H9 (cell line): ENCODE measurements around the gene NDUFA6. TPM values are rescaled to one million over a fixed set of nuclear protein-coding genes. Genes with fewer than 3 reads are reported as not detected.

ENCODE experiments used
- DNase-seq: peaks from one replicate; pipeline ENCODE4 v3.0.0-alpha.2; 2017
- H2AFZ ChIP-seq: one replicate; pipeline ENCODE4 v1.6.1; 2013; ENCODE audit warnings: mild to moderate bottlenecking, low read length, control low read depth, moderate library complexity
- H2AK5ac ChIP-seq: 2 replicates; pipeline ENCODE4 v1.6.1; 2013; ENCODE audit warnings: low read length, control low read depth, mixed read lengths; ENCODE audit not compliant: insufficient read length
- H2BK120ac ChIP-seq: one replicate; pipeline ENCODE4 v1.6.1; 2013; ENCODE audit warnings: low read depth, mild to moderate bottlenecking, low read length, control low read depth, inconsistent platforms; ENCODE audit not compliant: poor library complexity, severe bottlenecking
- H2BK12ac ChIP-seq: 2 replicates; pipeline ENCODE4 v1.6.1; 2013; ENCODE audit warnings: low read length, control low read depth, mixed read lengths, low read depth; ENCODE audit not compliant: insufficient read length
- H2BK15ac ChIP-seq: 2 replicates; pipeline ENCODE4 v1.6.1; 2013; ENCODE audit warnings: low read depth, low read length, control low read depth
- H2BK20ac ChIP-seq: one replicate; pipeline ENCODE4 v1.6.1; 2013; ENCODE audit warnings: low read depth, mild to moderate bottlenecking, low read length, control low read depth, inconsistent platforms; ENCODE audit not compliant: poor library complexity, severe bottlenecking
- H2BK5ac ChIP-seq: 2 replicates; pipeline ENCODE4 v1.6.1; 2013; ENCODE audit warnings: low read length, control low read depth, mixed read lengths; ENCODE audit not compliant: insufficient read length
- H3K14ac ChIP-seq: 2 replicates; pipeline ENCODE4 v1.6.1; 2013; ENCODE audit warnings: low read length, control low read depth; ENCODE audit not compliant: insufficient read depth
- H3K18ac ChIP-seq: 2 replicates; pipeline ENCODE4 v1.6.1; 2013; ENCODE audit warnings: low read depth, mild to moderate bottlenecking, mixed read lengths, low read length, control low read depth; ENCODE audit not compliant: insufficient read length
- H3K23ac ChIP-seq: 2 replicates; pipeline ENCODE4 v1.6.1; 2013; ENCODE audit warnings: low read length, control low read depth, mixed read lengths, low read depth; ENCODE audit not compliant: insufficient read length
- H3K23me2 ChIP-seq: 2 replicates; pipeline ENCODE4 v1.6.1; 2013; ENCODE audit warnings: low read depth, mild to moderate bottlenecking, mixed read lengths, low read length, control low read depth; ENCODE audit not compliant: insufficient read length, poor library complexity, severe bottlenecking
- H3K27ac ChIP-seq: 2 replicates; pipeline ENCODE4 v1.5.1; 2013; ENCODE audit warnings: low read length, control low read depth, mixed read lengths, low read depth; ENCODE audit not compliant: insufficient read length
- H3K27me3 ChIP-seq: 2 replicates; pipeline ENCODE4 v1.6.1; 2013; ENCODE audit warnings: low read length, control low read depth, inconsistent platforms; ENCODE audit not compliant: insufficient read depth
- H3K4ac ChIP-seq: 2 replicates; pipeline ENCODE4 v1.6.1; 2013; ENCODE audit warnings: low read depth, mild to moderate bottlenecking, control low read depth, inconsistent platforms, low read length, moderate library complexity
- H3K4me1 ChIP-seq: 2 replicates; pipeline ENCODE4 v1.6.1; 2013; ENCODE audit warnings: low read length, control low read depth, inconsistent platforms; ENCODE audit not compliant: insufficient read depth
- H3K4me2 ChIP-seq: 2 replicates; pipeline ENCODE4 v1.6.1; 2013; ENCODE audit warnings: low read length, control low read depth, mixed read lengths; ENCODE audit not compliant: insufficient read length, insufficient read depth
- H3K56ac ChIP-seq: 2 replicates; pipeline ENCODE4 v1.6.1; 2013; ENCODE audit warnings: low read depth, mild to moderate bottlenecking, mixed read lengths, low read length, control low read depth; ENCODE audit not compliant: insufficient read length
- H3K79me1 ChIP-seq: 2 replicates; pipeline ENCODE4 v1.6.1; 2013; ENCODE audit warnings: low read depth, mild to moderate bottlenecking, moderate library complexity, low read length, control low read depth, inconsistent platforms; ENCODE audit not compliant: insufficient read depth, poor library complexity, severe bottlenecking
- H3K79me2 ChIP-seq: 2 replicates; pipeline ENCODE4 v1.6.1; 2013; ENCODE audit warnings: low read length, control low read depth, inconsistent platforms; ENCODE audit not compliant: insufficient read depth
- H3K9ac ChIP-seq: 2 replicates; pipeline ENCODE4 v1.6.1; 2013; ENCODE audit warnings: low read length, control low read depth, mixed read lengths; ENCODE audit not compliant: insufficient read length; ENCODE audit errors: extremely low read depth
- H3K9me3 ChIP-seq: one replicate; pipeline ENCODE4 v1.6.1; 2013; ENCODE audit warnings: low read depth, low read length, inconsistent platforms; ENCODE audit not compliant: control insufficient read depth
- H3T11ph ChIP-seq: one replicate; pipeline ENCODE4 v1.6.1; 2013; ENCODE audit warnings: mild to moderate bottlenecking, low read length, control low read depth, inconsistent platforms
- H4K20me1 ChIP-seq: one replicate; pipeline ENCODE4 v1.6.1; 2013; ENCODE audit not compliant: control insufficient read depth, insufficient read length, insufficient read depth
- H4K5ac ChIP-seq: 2 replicates; pipeline ENCODE4 v1.6.1; 2013; ENCODE audit warnings: low read depth, mild to moderate bottlenecking, mixed read lengths, low read length, control low read depth; ENCODE audit not compliant: insufficient read length
- H4K8ac ChIP-seq: replicated peaks from 2 replicates; pipeline ENCODE4 v1.6.1; 2013; ENCODE audit warnings: low read length, control low read depth, mixed read lengths, low read depth; ENCODE audit not compliant: insufficient read length
- H4K91ac ChIP-seq: 2 replicates; pipeline ENCODE4 v1.6.1; 2013; ENCODE audit warnings: low read depth, mild to moderate bottlenecking, moderate library complexity, mixed read lengths, low read length, control low read depth; ENCODE audit not compliant: insufficient read length
- H3K27ac Mint-ChIP-seq, 3 experiments: 2 replicates in 2 of 3; 3 replicates in 1 of 3; pipeline ENCODE4 v1.8.0; 2020 to 2021; ENCODE audit warnings: mixed read lengths in 3 of 3, mild to moderate bottlenecking in 1 of 3, moderate library complexity in 1 of 3
- H3K27me3 Mint-ChIP-seq: 2 replicates; pipeline ENCODE4 v1.8.0; 2021; ENCODE audit warnings: low read depth, mild to moderate bottlenecking, moderate library complexity, mixed read lengths
- H3K36me3 Mint-ChIP-seq, 3 experiments: 2 replicates in 2 of 3; 3 replicates in 1 of 3; pipeline ENCODE4 v1.8.0; 2020 to 2021; ENCODE audit warnings: low read depth in 3 of 3, mixed read lengths in 3 of 3; ENCODE audit not compliant: insufficient read depth in 1 of 3
- H3K4me1 Mint-ChIP-seq, 2 experiments: 2 replicates each; pipeline ENCODE4 v1.8.0; 2020; ENCODE audit warnings: mixed read lengths in 2 of 2
- H3K4me3 Mint-ChIP-seq, 2 experiments: 2 replicates in 1 of 2; 3 replicates in 1 of 2; pipeline ENCODE4 v1.8.0; 2020 to 2021; ENCODE audit warnings: mild to moderate bottlenecking in 2 of 2, mixed read lengths in 2 of 2, moderate library complexity in 1 of 2
- H3K9me3 Mint-ChIP-seq, 2 experiments: 2 replicates in 1 of 2; 3 replicates in 1 of 2; pipeline ENCODE4 v1.8.0; 2020; ENCODE audit warnings: mild to moderate bottlenecking in 2 of 2, mixed read lengths in 2 of 2, moderate library complexity in 1 of 2
- WGBS: extraction: QIAGEN DNeasy Blood & Tissue Kit; methylation state at CpG from one replicate; pipeline ENCODE4 v1.1.7; 2013; ENCODE audit warnings: missing lambda C conversion rate, low lambda C conversion rate, mixed read lengths; ENCODE audit not compliant: insufficient read length; ENCODE audit errors: extremely low coverage; 5-methylcytosine and 5-hydroxymethylcytosine counted together
- total RNA-seq: library from RNA; stranded (reverse); gene quantifications from 2 replicates; pipeline ENCODE4 v1.2.1, GENCODE V29; 2021
- TF ChIP-seq, protein P1 (sequence below): fragments of 200-600 bp; sonication (generic); conservative IDR thresholded peaks from 3 replicates; pipeline ENCODE4 v1.8.0; 2021; ENCODE audit warnings: antibody characterized with exemption, mild to moderate bottlenecking

NDUFA6 gene
- total RNA-seq, 1 experiment from 2014 or later: 91.7 TPM

DNA sequence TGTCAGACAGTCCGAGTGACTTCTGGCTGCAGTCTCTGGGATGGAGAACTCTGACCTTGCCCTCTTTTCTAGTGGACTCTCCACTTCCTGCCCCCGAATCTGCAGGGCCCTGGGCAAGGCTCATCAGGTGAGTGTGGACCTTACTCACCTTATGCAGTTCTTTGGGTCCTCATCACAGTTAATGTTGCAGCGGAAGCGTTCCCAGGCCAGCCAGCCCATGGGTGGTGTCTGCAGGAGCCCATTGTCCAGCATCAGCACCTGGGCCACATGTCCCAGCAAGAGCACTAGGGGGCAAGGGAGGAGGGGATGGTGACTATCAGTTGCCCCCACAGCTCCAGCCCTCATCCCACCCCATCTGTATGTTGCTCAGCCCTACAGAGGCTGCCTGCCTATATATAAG, 22.3 kb downstream of the NDUFA6 start:
- H4K5ac ChIP-seq: no peak overlapping the region
- peaks cover 8% of the 10 kb centered on the region for H3K23me2 ChIP-seq
- TF ChIP-seq, protein P1, sequence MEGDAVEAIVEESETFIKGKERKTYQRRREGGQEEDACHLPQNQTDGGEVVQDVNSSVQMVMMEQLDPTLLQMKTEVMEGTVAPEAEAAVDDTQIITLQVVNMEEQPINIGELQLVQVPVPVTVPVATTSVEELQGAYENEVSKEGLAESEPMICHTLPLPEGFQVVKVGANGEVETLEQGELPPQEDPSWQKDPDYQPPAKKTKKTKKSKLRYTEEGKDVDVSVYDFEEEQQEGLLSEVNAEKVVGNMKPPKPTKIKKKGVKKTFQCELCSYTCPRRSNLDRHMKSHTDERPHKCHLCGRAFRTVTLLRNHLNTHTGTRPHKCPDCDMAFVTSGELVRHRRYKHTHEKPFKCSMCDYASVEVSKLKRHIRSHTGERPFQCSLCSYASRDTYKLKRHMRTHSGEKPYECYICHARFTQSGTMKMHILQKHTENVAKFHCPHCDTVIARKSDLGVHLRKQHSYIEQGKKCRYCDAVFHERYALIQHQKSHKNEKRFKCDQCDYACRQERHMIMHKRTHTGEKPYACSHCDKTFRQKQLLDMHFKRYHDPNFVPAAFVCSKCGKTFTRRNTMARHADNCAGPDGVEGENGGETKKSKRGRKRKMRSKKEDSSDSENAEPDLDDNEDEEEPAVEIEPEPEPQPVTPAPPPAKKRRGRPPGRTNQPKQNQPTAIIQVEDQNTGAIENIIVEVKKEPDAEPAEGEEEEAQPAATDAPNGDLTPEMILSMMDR: no peak
- no CpG with 5 or more reads among the region's 4 CpGs for WGBS
- H3K27ac Mint-ChIP-seq: no peak overlapping the region
- H3K4me3 Mint-ChIP-seq: no peak overlapping the region
- no peaks in the 10 kb centered on the region for H3K79me2 ChIP-seq
- H3K4ac ChIP-seq: no peak overlapping the region
- H3T11ph ChIP-seq: no peak overlapping the region
- H4K91ac ChIP-seq: no peak overlapping the region
- H2AFZ ChIP-seq: no peak overlapping the region
- peaks cover 10% of the 10 kb centered on the region; the same call in 1 of the 2 replicates for H3K4me1 ChIP-seq
- H3K27me3 Mint-ChIP-seq: peaks cover 4% of the 10 kb centered on the region
- no peak overlapping the region for H3K23ac ChIP-seq
- no peak overlapping the region for H2BK5ac ChIP-seq
- H3K36me3 Mint-ChIP-seq: peaks cover 23 to 38% (median 28%) of the 10 kb centered on the region in 3 experiments
- no peak overlapping the region for H4K8ac ChIP-seq
- peaks cover 33 to 38% of the 10 kb centered on the region in 2 experiments for H3K4me1 Mint-ChIP-seq
- no peak overlapping the region for H3K27ac ChIP-seq
- no peak overlapping the region for H2AK5ac ChIP-seq
- no peaks in the 10 kb centered on the region for H3K9me3 ChIP-seq
- no peaks in the 10 kb centered on the region for H3K79me1 ChIP-seq
- DNase-seq: no peak
- no peaks in the 10 kb centered on the region; a peak in 2 of 5 replicates for H3K9me3 Mint-ChIP-seq
- no peak overlapping the region for H2BK15ac ChIP-seq
- no peak overlapping the region for H3K56ac ChIP-seq
- no peaks in the 10 kb centered on the region for H3K27me3 ChIP-seq
- no peak overlapping the region for H2BK12ac ChIP-seq
- no peak overlapping the region for H2BK120ac ChIP-seq
- H3K9ac ChIP-seq: no peak overlapping the region
- no peak overlapping the region for H2BK20ac ChIP-seq
- no peak overlapping the region for H3K18ac ChIP-seq
- no peak overlapping the region for H3K4me2 ChIP-seq
- no peak overlapping the region for H3K14ac ChIP-seq
- H4K20me1 ChIP-seq: no peaks in the 10 kb centered on the region
